HG03439 (cell line): Measurements from ENCODE around the gene ULBP1.
"Not testable (repeated sequence)": the region's sequence is repeated elsewhere in the genome, so short reads cannot be mapped to it uniquely, and the experiment has no call there.

Experiments used
- ATAC-seq: cut with Tn5 transposase; IDR thresholded peaks from one replicate; pipeline ENCODE4 v1.9.1; 2021; ENCODE audit warnings: mild to moderate bottlenecking, moderate library complexity; ENCODE audit not compliant: unreplicated experiment

ULBP1 gene

DNA sequence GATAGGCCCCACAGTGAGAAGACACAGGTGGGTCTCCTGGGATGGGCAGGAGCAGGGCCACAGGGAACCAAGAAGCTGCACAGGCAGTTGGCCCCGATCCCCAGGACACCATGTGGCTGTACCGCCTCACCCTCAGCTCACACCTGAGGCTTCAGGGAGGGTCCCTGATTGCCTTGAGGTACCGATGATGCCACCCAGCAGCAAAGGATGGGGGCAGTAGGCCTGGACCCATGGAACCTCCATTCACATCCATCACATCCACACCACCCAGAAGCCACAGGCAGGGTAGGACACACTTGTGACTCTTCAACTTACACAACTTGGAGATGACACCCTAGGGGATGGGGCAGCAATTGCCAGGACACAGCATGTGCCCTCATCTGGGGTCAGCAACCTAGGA is 39.9 kb downstream of the ULBP1 start:
- not testable (repeated sequence) for ATAC-seq

DNA sequence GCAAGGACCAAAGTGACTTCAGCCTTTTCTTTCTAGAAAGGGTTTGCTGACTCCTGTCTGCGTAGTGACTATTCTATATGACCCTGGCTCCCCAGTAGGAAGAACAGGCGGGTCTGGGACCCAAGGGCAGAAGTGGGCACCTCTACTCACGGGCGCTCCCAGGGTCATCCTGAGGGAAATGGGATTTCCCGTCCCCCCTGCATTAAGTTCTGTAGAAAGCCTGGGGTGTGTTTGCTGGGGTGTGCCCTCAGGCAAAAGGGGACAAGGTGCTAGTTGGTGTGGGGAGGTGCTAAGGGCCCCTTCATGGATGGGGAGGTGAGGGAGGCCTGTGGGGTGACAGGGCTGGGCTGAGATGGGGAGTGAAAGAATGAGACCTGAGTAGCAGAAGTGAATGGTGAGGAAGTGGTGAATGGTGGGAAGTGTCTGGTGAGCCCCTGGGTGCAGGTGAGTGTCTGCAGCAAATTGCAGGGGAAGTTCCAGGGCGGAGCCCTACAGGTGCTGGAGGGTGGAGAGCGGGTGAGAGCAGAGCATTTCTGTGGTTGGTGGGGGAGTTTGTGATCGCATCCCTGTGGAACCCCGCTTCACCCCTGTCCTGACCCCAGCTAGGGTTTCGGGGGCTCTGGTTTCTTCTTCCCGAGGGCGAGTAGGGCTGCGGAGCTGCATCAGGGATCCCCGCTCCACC is 40.5 kb downstream of the ULBP1 start:
- ATAC-seq: peak; percentile 5

DNA sequence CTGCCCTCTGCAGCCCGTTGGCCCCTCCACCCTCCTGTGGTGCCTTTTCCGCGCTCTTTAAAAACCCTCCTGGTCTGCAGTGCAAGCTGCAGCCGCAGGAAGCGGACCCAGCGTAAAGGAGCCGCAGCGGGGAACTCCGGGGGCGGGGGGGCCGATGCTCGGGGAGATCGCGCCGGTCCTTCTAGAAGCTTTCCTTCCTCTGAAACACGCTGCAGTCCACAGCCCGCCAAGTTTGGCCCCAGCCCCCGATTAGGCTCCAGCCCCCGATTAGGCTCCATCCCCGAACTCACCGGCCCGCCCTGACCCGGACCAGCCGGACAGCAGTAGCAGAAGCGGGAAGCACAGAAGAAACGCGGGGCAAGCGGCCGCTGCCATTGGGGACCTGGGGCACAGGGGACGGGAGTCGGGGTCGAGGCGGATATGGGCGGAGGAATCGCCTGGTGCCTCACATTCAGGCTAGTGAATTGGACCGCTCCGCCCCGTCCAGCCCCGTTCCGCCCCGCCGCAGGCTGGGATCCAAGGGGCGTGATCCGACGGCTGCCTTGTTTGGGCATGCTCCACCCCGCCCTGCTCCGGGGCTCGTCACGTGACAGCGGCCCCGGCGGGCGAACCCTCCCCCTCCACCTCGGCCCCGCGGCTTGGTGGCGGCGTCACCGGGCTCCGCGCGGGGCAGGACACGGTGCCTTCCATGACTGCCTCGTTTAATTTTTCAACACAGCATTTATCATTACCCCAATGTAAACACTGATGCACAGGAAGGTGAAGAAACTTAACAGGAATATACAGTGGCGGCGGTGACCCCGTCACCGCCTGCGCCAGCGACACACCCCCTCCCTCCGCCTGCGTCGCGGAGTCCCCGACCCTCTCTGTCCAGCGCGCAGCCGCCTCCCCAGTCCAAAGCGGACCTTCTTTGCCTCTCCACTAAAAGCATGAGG is 41.3 kb downstream of the ULBP1 start:
- peak; percentile 74 for ATAC-seq

DNA sequence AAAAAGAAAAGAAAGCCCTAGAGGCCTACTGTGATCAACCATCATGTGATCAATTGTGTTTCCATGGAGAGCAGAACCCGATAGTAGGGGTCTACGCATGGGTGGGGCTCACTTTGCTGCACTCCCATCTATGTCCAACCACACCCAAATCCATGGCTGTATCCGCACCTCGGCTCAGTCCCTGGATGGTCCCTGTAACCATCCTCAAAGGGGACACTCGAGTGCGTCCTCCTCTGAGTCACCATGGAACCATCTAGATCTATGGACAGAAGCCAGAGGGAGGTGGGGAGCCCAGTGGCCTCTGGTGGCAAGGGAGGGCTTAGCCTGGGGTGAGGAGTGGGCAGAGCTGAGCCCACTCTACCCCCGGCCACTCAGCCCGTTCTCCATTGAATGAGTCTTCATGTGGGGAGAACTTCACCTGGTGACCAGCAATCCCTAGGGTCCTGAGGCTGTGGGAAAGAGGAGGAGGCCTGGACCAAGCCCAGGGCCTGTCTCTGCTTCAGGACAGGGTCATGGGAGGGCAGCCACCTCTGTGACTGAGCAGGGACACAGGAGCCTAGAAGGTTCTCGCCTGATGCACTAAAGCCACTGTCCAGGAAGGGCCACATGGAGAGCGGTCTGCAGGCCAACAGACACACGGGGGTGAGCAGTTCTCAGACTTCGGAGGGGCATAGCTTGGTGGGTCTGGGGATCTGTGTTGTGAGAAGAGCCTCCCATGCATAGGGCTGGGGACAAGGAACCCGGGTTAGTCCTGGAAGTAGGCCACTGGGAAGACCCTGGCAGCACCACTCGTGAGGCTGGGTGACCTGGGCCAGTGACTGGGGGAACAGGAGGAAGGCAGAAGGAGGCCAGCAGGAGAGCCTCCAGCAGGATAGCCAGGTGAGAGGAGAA is 42.3 kb downstream of the ULBP1 start:
- ATAC-seq: no peak

DNA sequence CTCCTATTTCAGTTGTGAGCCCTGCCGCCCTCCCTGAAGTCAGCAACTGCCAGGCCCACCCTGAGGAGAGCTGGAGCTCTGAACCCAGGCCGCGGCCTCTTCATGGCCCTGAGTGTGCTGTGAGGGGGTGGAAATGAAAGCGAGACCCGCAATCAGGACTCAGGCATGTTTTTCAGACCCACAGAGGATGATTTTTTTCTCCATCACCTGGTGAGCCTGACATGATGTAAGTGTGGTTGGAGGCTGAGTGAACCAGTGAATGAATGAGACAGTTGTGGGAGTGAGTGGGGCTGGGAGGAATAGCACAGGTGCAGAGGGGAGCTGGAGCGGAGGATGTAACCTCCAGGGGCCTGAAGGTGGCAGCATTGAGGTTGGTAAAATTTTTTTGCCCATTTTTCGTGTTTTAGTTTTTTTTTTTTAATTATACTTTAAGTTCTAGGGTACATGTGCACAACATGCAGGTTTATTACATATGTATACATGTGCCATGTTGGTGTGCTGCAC is 43.3 kb downstream of the ULBP1 start:
- no peak for ATAC-seq

DNA sequence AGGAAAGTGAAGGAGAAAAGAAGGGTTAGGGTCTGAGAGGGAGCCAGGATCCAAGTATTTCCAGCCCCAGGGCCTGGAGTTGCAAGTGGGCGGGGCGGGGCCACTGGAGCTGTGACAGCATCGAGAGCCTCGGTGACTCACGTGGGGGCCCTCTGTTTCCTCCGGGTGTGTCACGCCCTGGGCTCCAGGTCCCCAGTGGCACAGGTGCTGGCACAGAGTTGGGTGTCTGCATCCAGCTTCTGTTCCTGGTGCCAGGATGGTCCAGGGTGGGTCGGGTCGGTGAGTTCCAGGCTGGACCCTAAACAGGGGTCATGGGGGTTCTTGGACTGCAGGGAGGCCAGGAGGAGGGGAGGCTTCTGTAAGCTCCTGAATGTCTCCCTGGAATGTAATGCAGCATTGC is 44.8 kb downstream of the ULBP1 start:
- no peak for ATAC-seq

DNA sequence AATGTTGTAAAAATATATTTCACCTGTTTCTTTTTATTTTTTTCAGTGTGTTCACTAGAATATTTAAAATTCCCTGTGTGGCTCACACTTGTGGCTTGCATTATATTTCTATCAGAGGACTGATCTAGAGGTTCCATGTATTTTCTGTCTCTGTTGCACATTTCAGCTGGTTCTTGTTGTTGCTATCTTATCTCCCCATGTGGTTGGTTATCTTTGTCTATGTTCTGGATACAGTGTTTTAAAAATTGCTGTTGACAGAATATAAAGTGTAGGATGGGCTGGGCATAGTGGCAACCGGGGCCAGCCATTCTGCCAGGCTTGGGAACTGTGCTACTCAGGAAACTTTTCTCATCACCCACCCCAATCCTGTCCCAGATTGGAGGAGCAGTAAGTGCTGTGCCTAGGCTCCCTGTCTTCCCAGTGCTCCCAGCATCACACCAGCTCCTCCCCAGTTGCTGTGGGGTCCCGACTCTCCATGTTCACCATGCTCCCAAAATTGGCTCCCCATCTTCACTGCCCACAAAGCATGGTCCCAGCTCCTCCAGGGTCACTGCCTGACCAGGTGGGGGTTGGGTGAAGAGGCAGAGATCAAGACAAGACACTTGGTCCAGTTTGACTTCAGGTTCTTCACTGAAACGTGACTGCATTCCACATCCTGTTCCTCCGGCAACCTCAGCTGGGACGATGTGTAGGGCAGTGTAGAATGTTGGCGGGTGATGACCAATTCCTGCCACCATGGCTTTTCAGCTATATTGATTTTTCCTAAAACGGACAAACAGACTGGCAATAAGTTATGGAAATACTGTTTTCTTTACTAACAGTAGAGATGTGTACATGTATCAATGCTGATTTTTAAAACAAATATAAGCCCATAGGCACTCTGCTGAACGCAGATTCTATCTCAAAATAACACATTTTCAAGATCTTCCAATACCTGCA is 49.4 kb downstream of the ULBP1 start:
- ATAC-seq: not testable (repeated sequence)

DNA sequence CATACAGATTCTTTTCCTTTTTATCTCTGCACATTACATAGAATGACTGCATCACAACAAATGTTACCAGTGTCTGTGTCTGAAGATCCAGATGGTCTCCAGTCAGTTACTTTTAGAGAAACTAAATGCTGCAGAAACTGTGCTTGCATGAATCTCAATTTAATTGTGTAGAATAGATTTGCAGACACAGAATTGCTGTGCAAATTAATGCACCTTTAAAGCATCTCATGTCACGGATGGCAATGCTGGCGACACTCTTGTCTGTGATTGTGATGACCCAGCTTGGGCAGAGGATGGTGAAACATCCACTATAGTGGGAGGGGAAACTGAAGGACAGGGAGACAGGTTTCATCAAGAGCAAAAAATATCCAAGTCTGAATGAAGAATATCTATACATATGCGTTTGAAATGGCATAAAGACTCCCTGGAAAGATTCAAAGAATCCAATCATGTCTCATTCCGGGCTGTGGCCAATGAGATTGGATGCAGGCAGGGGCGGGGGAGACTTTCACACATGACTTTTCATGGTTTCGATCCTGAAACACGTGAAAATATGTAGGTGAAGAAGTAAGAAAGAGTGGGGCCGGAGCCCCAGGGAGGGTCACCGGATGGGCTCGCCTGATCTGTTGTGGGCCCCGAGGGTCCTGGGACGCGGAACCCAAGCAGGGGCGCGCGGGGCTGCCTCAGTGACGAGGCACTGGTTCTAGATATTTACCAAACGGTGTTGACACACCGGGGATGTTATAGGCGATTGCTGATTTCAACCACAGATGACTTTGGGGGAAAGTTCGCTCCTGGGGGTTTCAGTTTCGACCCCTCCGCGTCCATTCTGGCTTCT is 50.3 kb downstream of the ULBP1 start:
- ATAC-seq: not testable (repeated sequence)

DNA sequence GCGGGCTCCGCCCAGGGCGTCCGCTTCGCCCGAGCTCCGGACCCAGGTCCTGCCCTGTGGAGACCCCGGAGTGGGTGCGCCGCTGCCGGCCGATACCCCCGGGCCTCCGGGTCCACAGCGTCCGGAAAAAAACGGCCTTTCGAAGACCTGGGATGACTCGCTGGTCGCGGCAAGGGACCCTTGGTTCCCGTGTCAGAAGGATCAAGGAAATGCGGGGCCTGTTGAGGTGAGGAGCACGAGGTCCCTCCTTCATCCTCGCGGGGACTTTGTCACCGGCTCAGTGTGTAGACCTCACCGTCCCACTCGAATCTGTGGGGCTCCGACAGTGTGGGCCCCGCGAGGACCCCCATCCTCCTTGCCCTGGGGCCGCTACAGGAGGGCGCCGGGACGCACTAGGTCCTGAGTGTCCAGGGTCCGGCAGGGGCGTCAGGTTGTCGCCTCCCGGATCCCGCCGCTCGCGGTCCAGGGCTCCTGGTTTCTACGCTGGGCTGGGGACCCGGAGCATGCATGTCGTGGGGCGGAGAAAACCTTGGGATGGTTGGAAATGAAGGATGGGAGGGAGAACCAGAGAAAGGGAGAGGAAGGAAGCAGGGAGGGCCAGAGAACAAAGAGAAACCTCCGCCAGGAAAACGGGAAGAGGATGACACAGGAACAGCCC is 51.0 kb downstream of the ULBP1 start:
- not testable (repeated sequence) for ATAC-seq

DNA sequence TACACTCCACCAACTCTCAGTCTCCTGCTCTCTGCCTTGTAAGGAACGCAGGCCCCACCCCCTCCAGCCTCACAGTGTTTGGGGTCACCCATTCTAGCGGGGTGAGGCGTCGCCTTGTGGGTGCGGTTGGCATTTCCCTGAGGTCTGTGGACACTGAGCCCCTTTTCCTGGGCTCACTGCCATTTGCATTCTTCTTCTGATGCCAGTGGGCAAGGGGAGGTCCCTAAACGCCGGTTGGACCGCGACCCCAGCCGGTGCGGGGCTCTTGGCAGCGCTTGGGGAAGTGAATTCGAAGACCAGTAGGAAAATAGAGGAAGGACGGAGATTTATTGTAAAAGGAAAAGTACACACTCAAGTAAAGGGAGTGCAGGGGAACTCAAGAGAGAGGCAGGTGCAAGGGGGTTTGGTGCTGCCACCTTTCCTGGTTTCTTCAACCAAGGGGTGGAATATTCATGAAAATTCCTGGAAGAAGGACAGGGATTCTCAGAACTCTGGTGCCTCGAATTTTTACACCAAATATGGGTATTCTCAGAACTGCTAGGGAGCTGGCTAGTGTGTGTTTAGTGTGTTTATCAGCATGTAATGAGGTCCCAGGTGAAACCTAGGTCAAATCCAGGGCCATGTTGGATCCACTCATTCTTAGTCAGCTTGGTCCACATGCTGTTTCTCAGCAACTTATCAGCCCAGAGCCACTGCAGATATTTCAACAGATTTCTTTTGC is 51.7 kb downstream of the ULBP1 start:
- ATAC-seq: not testable (repeated sequence)

DNA sequence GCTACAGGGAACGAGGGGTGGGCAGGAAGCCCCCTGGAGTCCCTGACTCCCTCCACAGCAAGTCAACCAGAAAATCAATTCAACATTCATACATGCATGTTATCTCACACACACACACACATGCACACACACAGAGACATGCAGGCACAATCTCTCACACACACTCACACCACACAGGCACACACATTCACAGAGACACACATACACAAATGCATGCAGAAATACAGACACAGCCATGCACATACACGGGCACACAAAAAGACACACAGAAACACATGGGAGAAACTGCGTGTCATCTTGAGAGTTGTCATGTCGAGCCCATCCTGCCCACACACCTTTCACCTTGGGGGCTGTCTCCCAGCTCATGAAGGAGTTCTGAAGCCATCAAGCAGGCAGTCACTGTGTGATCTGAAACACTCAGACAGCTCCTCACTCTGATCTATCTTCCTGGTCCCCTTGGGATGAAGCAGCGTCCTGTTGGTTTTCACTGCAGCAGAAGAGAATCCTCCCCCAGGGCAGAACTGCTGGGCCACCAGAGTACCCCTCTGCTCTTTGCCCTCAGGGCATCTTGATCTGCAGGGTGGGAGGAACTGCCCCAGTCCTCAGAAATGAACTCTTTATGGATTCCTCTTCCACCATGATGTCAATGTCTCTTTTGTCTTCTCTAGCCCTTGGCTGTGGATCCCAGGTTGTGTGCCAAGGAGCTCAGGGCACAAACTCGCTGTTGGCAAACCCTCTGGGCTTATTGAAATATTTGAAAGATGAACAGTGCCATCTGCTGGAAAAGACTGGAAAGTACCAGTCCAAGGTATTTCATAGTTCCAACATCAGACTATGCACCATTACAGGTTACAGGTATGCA is 52.8 kb downstream of the ULBP1 start:
- ATAC-seq: peak; percentile 59

DNA sequence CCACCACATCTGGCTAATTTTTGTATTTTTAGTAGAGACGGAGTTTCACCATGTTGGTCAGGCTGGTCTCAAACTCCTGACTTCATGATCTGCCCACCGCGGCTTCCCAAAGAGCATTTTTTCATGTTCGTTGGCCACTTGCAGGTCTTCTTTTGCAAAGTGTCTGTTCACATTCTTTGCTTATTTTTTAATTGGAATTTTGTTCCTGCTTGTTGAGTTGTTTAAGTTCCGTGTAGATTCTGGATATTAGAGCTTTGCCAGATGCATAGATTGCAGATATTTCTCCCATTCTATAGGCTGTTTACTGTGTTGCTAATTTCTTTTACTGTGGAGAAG is 53.4 kb downstream of the ULBP1 start:
- not testable (repeated sequence) for ATAC-seq

DNA sequence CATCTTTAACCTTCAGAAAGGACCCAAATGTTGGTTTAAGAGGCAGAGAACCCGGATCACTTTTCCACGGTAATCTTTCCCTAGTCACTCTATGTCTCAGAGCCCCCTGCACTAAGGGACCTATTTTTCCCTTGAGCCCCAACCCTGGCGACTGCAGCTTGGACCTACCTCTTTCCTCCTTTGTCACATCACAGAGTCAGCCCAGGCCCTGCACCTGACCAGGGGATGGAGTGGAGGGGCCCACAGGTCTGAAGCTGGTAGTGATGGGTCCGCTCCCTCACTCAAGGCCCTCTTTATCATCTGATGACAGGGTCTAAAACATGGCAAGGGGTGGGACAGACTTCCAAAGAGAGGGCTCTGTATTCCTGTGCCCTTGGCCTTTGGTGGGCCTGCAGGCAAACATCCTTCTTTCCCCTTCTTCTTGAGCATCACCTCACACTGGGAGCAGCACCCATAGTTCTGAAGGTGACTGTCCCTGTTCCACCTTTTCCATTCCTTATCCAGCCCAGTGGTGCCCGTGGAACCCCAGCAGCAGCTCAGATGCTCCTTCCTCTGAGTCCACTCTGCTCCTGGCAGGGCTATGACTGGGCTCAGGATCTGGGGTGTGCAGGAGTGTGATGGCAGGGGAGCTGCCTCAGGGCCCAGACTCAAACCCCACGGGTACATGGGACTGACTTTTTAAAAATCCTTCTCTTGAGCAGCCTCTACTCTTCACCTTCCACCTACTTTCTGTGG is 55.3 kb downstream of the ULBP1 start:
- ATAC-seq: no peak

DNA sequence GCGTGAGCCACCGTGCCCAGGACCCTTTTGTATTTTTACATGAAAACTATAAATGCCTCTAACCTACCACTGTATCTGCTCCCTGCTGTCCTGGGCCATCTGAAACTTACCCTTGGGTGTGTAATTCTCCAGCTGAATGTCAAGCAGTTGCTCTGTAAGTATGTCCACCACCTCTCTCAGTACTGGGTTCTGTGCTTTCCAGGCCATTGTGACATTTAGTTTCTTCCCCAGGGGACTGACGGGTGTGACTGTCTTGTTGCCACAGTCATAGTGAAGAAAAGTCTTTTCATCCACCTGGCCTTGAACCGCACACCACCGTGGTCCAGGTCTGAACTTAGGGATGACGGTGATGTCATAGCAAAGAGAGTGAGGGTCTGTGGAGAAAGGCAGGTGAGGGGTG is 58.1 kb downstream of the ULBP1 start:
- not testable (repeated sequence) for ATAC-seq
